GM23338 (cell line): ENCODE results near the gene RAP1GAP. TPM values are rescaled to one million over a fixed set of nuclear protein-coding genes. Genes with fewer than 3 reads are reported as not detected.

ENCODE experiments used
- ATAC-seq: fragments of 200-7000 bp; cut with Tn5 transposase; 3 replicates; pipeline ENCODE4 v1.9.1; 2020
- DNase-seq: peaks from one replicate; pipeline ENCODE4 v3.0.0-alpha.2; 2015; ENCODE audit warnings: low spot score
- H2AFZ ChIP-seq: fragments of 200-600 bp; sonication (generic); 2 replicates; pipeline ENCODE4 v1.8.0; 2016; ENCODE audit warnings: antibody characterized with exemption, mild to moderate bottlenecking, moderate library complexity
- H3F3A ChIP-seq: fragments of 200-600 bp; sonication (generic); replicated peaks from 2 replicates; pipeline ENCODE4 v1.8.0; 2017; ENCODE audit warnings: antibody characterized with exemption, mixed run types, low read depth
- H3K27ac ChIP-seq: fragments of 200-600 bp; sonication (generic); 2 replicates; pipeline ENCODE4 v1.6.1; 2016; ENCODE audit warnings: low read depth
- H3K27me3 ChIP-seq: fragments of 200-600 bp; sonication (generic); 2 replicates; pipeline ENCODE4 v1.8.0; 2016; ENCODE audit warnings: mild to moderate bottlenecking, mixed run types, moderate library complexity; ENCODE audit not compliant: insufficient read depth
- H3K36me3 ChIP-seq: fragments of 200-600 bp; sonication (generic); 2 replicates; pipeline ENCODE4 v1.8.0; 2016; ENCODE audit warnings: mild to moderate bottlenecking; ENCODE audit not compliant: insufficient read depth
- H3K4me1 ChIP-seq: fragments of 200-600 bp; sonication (generic); 2 replicates; pipeline ENCODE4 v1.8.0; 2016; ENCODE audit warnings: mild to moderate bottlenecking, moderate library complexity; ENCODE audit not compliant: insufficient read depth
- H3K4me2 ChIP-seq: fragments of 200-600 bp; sonication (generic); 2 replicates; pipeline ENCODE4 v1.7.1; 2017; ENCODE audit warnings: mixed run types
- H3K4me3 ChIP-seq: fragments of 200-600 bp; sonication (generic); 2 replicates; pipeline ENCODE4 v1.6.1; 2016; ENCODE audit warnings: mixed run types
- H3K79me2 ChIP-seq: fragments of 200-600 bp; sonication (generic); replicated peaks from 2 replicates; pipeline ENCODE4 v1.8.0; 2017; ENCODE audit warnings: mild to moderate bottlenecking; ENCODE audit not compliant: insufficient read depth
- H3K9me2 ChIP-seq: fragments of 200-600 bp; sonication (generic); 2 replicates; pipeline ENCODE4 v1.8.0; 2017; ENCODE audit not compliant: insufficient read depth
- H4K20me1 ChIP-seq: fragments of 200-600 bp; sonication (generic); replicated peaks from 2 replicates; pipeline ENCODE4 v1.8.0; 2017; ENCODE audit warnings: mild to moderate bottlenecking; ENCODE audit not compliant: insufficient read depth
- H3K27ac Mint-ChIP-seq: 2 replicates; pipeline ENCODE4 v1.8.0; 2020; ENCODE audit warnings: inconsistent platforms, mild to moderate bottlenecking, moderate library complexity, mixed read lengths
- H3K27me3 Mint-ChIP-seq: 3 replicates; pipeline ENCODE4 v1.8.0; 2022; ENCODE audit warnings: low read depth, mild to moderate bottlenecking, moderate library complexity, mixed read lengths, inconsistent platforms; ENCODE audit not compliant: insufficient read depth, poor library complexity
- H3K36me3 Mint-ChIP-seq: 3 replicates; pipeline ENCODE4 v1.8.0; 2021; ENCODE audit warnings: low read depth, mild to moderate bottlenecking, inconsistent platforms, moderate library complexity, mixed read lengths
- H3K4me1 Mint-ChIP-seq: 3 replicates; pipeline ENCODE4 v1.8.0; 2020; ENCODE audit warnings: mild to moderate bottlenecking, inconsistent platforms, mixed read lengths
- H3K4me3 Mint-ChIP-seq: 3 replicates; pipeline ENCODE4 v1.8.0; 2021; ENCODE audit warnings: moderate library complexity, mild to moderate bottlenecking, inconsistent platforms, mixed read lengths
- H3K9me3 Mint-ChIP-seq: 3 replicates; pipeline ENCODE4 v1.8.0; 2020; ENCODE audit warnings: moderate library complexity, mild to moderate bottlenecking, inconsistent platforms, mixed read lengths
- CREB1 ChIP-seq: fragments of 250-450 bp; sonication (Bioruptor Pico); IDR thresholded peaks from 2 replicates; pipeline ENCODE4 v1.5.0; 2020; ENCODE audit warnings: low read depth, mild to moderate bottlenecking, moderate library complexity
- ETS1 ChIP-seq: IDR thresholded peaks from 2 replicates; pipeline ENCODE4 v1.6.1; 2016; ENCODE audit warnings: antibody characterized with exemption
- EZH2 ChIP-seq: fragments of 200-600 bp; sonication (generic); IDR thresholded peaks from one replicate; pipeline ENCODE4 v1.8.0; 2017; ENCODE audit warnings: antibody characterized with exemption, mild to moderate bottlenecking, low read depth; ENCODE audit not compliant: unreplicated experiment
- NANOG ChIP-seq: IDR thresholded peaks from 2 replicates; pipeline ENCODE4 v1.6.1; 2016; ENCODE audit warnings: antibody characterized with exemption, borderline replicate concordance
- POLR2AphosphoS5 ChIP-seq: IDR thresholded peaks from 2 replicates; pipeline ENCODE4 v1.6.1; 2016; ENCODE audit warnings: antibody characterized with exemption, low read depth
- STAT1 ChIP-seq: IDR thresholded peaks from one replicate; pipeline ENCODE4 v1.6.1; 2016; ENCODE audit warnings: antibody characterized with exemption; ENCODE audit not compliant: unreplicated experiment
- ZNF114 ChIP-seq: fragments of 250-450 bp; sonication (Bioruptor Pico); IDR thresholded peaks from 2 replicates; pipeline ENCODE4 v1.5.0; 2020; ENCODE audit warnings: mild to moderate bottlenecking, moderate library complexity
- ZNF331 ChIP-seq: fragments of 250-450 bp; sonication (Bioruptor Pico); IDR thresholded peaks from 2 replicates; pipeline ENCODE4 v1.5.0; 2020; ENCODE audit warnings: low read depth, mild to moderate bottlenecking, moderate library complexity
- ZNF462 ChIP-seq: fragments of 250-450 bp; sonication (Bioruptor Pico); IDR thresholded peaks from 2 replicates; pipeline ENCODE4 v1.5.0; 2020; ENCODE audit warnings: mild to moderate bottlenecking, moderate library complexity
- polyA plus RNA-seq: library from polyadenylated mRNA; unstranded; fragments of >200 nt; fragmentation: Nextera tagmentation; extraction: Ambion mirVana; gene quantifications from 2 replicates; pipeline ENCODE4 v1.2.1, GENCODE V29; 2016
- total RNA-seq: library from RNA; depleted of rRNA; stranded (reverse); fragments of >200 nt; shearing (Covaris generic); gene quantifications from 2 replicates; pipeline ENCODE4 v1.2.3, GENCODE V29; 2014

Gene RAP1GAP
- total and polyA plus RNA-seq, 2 experiments from 2014 or later = 4.3 to 6.6 TPM

GRCh38 chr1:21564521-21565095, 104.5 kb downstream of the RAP1GAP start (continued):
- TF ChIP-seq ETS1 (no peak), NANOG (no peak), STAT1 (no peak)

GRCh38 chr1:21563971-21564370, 105.2 kb downstream of the RAP1GAP start:
- Mint-ChIP-seq H3K9me3 (no peaks in the 10 kb centered on the region; the same call in 2 of the 3 replicates), H3K27ac (no peak overlapping the region), H3K4me3 (no peak overlapping the region), H3K27me3 (peaks cover 5% of the 10 kb centered on the region), H3K4me1 (no peaks in the 10 kb centered on the region; the same call in 1 of the 3 replicates), H3K36me3 (peaks cover 21% of the 10 kb centered on the region)
- TF ChIP-seq ZNF114 (CRISPR knock-in tag) (no peak), CREB1 (no peak), ZNF462 (CRISPR knock-in tag) (no peak), POLR2AphosphoS5 (no peak), ZNF331 (CRISPR knock-in tag) (no peak), EZH2 (no peak)
- Histone ChIP-seq H3K27me3 (no peaks in the 10 kb centered on the region), H2AFZ (no peak overlapping the region), H3K36me3 (no peaks in the 10 kb centered on the region), H3K9me2 (no peaks in the 10 kb centered on the region), H3K79me2 (no peaks in the 10 kb centered on the region), H3F3A (no peaks in the 10 kb centered on the region), H4K20me1 (no peaks in the 10 kb centered on the region), H3K4me1 (no peaks in the 10 kb centered on the region), H3K4me3 (no peak overlapping the region), H3K4me2 (no peak overlapping the region), H3K27ac (no peak overlapping the region)
- ATAC-seq (no peak), DNase-seq (no peak)
